ENCODE data around the gene PCCA.

PCCA gene

DNA sequence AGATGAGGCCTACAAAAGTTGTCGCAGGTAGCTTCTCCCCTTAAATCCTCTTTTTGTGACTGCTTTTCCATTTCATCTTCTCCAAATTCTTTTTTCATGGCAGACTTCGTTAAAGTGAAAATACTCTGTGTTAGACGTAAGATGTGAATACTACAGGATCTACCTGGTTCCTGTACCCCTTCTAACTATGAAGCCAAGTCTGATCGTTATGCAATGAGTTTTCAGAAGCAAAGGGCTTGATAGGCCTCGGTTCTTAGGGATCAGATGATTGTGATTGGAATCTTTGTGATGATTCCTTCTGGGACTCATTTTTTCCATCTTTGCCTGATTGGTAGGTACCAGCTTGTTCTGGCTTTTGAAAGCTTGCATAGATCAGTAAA lies 86.9 kb downstream of the PCCA start:
- ChIA-PET CTCF (no interaction called here), POLR2A (no interaction called here)
- DNase-seq (ENCODE audit: extremely low spot score) = no peak
- TF ChIP-seq, protein P1, sequence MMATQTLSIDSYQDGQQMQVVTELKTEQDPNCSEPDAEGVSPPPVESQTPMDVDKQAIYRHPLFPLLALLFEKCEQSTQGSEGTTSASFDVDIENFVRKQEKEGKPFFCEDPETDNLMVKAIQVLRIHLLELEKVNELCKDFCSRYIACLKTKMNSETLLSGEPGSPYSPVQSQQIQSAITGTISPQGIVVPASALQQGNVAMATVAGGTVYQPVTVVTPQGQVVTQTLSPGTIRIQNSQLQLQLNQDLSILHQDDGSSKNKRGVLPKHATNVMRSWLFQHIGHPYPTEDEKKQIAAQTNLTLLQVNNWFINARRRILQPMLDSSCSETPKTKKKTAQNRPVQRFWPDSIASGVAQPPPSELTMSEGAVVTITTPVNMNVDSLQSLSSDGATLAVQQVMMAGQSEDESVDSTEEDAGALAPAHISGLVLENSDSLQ (IDR thresholded peaks at IDR 0.05) = no peak
- TF ChIP-seq FOXA1 (IDR thresholded peaks at IDR 0.05) (no peak), L3MBTL2 (conservative IDR thresholded peaks at IDR 0.05) (no peak), LEF1 (IDR thresholded peaks at IDR 0.05; ENCODE audit: borderline replicate concordance) (no peak), FOXM1 (IDR thresholded peaks at IDR 0.05; ENCODE audit: borderline replicate concordance) (no peak), TARDBP (IDR thresholded peaks at IDR 0.05) (no peak), SP1 (IDR thresholded peaks at IDR 0.05) (no peak), HDGF (IDR thresholded peaks at IDR 0.05; ENCODE audit: borderline replicate concordance) (no peak), NFRKB (IDR thresholded peaks at IDR 0.05) (no peak)

DNA sequence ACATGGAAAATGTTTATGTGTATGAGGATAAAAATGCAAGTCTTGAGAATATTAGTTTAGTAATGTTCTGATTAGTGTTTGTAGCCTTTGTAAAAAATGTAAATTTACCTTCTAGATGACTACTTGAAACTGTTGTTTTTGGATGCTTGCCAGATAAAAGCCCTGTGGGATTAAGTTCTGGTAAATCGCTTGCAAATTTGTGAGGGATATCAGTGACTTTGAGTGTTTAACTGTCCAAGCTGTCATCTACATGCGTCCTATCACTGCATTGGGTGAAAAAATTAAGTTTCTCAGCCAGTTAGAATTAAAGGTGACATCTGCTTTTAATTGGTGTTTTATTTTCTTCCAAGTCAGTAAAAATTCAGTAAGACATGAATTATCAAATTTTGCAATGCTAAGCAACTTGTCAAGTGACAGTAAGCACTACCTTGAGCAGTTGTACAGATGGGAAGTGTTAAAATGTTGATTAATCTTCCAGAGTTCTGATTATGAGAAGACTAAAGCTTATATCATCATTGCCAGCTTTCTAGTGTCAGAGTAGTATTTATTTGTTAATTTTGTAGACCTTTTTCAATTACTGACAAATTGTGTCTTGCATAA lies 88.0 kb downstream of the PCCA start:
- CTCF ChIA-PET = no interaction called here
- TF ChIP-seq, protein P1 (IDR thresholded peaks at IDR 0.05) = peak; percentile 29; the same call in 1 of the 2 replicates
- TF ChIP-seq ELF4 (IDR thresholded peaks at IDR 0.05) (no peak), BHLHE40 (IDR thresholded peaks at IDR 0.05; ENCODE audit: borderline replicate concordance) (no peak)
- peak; percentile 17 for DNase-seq (ENCODE audit: extremely low spot score)
- POLR2A ChIA-PET = no interaction called here

DNA sequence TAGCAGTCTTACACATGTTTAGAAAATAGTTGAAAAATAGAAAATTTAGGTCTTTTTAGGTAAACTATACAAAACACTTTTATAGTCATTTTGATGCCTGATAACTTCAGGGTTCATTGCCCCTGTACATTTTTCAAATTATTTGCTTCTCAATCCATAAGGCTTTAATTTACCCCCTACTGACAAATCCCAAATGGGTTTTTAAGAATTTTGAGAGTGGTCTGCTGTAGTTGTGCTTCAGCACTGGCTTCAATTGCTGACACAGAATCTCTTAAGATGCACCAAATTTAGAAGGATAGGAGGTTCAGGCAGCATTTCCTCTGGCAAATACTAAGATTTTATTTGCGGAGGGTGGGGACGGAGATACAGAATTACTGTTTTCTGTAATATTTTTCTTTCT lies 89.4 kb downstream of the PCCA start:
- TF ChIP-seq, protein P1 (IDR thresholded peaks at IDR 0.05) = no peak
- no peak for TF ChIP-seq ZNF384 (IDR thresholded peaks at IDR 0.05)
- TF ChIP-seq ELF4 (IDR thresholded peaks at IDR 0.05) = no peak
- no peak for TF ChIP-seq BHLHE40 (IDR thresholded peaks at IDR 0.05; ENCODE audit: borderline replicate concordance)
- TF ChIP-seq FOXM1 (IDR thresholded peaks at IDR 0.05; ENCODE audit: borderline replicate concordance) = no peak
- TF ChIP-seq TARDBP (IDR thresholded peaks at IDR 0.05) = no peak
- no peak for TF ChIP-seq HDGF (IDR thresholded peaks at IDR 0.05; ENCODE audit: borderline replicate concordance)
- TF ChIP-seq SUZ12 (IDR thresholded peaks at IDR 0.05) = no peak
- TF ChIP-seq CTBP1 (IDR thresholded peaks at IDR 0.05; ENCODE audit: borderline replicate concordance) = no peak
- no peak for TF ChIP-seq FOXA1 (IDR thresholded peaks at IDR 0.05)
- no peak for TF ChIP-seq SP1 (IDR thresholded peaks at IDR 0.05)
- no peak for TF ChIP-seq L3MBTL2 (conservative IDR thresholded peaks at IDR 0.05)
- no peak for TF ChIP-seq NFRKB (IDR thresholded peaks at IDR 0.05)
- TF ChIP-seq LEF1 (IDR thresholded peaks at IDR 0.05; ENCODE audit: borderline replicate concordance) = no peak
- TF ChIP-seq FOXK2 (IDR thresholded peaks at IDR 0.05) = no peak
- no peak for TF ChIP-seq ARNT (IDR thresholded peaks at IDR 0.05)
- DNase-seq (ENCODE audit: extremely low spot score) = no peak
- ChIA-PET POLR2A (no interaction called here), CTCF (no interaction called here)

DNA sequence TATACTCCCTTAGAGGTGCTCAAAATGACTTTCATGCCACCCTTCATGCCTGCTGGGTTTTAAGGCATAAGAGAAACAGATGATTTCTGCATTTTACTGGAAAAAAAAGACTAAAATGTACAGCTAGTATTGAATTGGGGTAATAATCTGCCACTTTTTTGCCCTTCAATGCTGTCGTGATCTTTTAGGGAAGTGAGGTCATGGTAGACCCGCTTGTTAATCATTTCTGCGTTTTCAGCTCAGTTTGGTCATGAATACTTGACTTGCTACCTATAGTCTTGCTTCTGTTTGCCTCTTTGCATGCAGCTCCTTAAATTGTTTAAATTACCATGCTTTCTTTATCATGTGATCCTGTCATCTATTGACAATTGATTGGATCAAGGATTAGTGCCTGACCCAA lies 90.4 kb downstream of the PCCA start:
- DNase-seq (ENCODE audit: extremely low spot score) = no peak
- ChIA-PET CTCF (no interaction called here), POLR2A (no interaction called here)
- TF ChIP-seq BHLHE40 (IDR thresholded peaks at IDR 0.05; ENCODE audit: borderline replicate concordance) (no peak), SUZ12 (IDR thresholded peaks at IDR 0.05) (no peak), SP1 (IDR thresholded peaks at IDR 0.05) (no peak), ZNF384 (IDR thresholded peaks at IDR 0.05) (no peak), L3MBTL2 (conservative IDR thresholded peaks at IDR 0.05) (no peak), FOXA1 (IDR thresholded peaks at IDR 0.05) (no peak), LEF1 (IDR thresholded peaks at IDR 0.05; ENCODE audit: borderline replicate concordance) (no peak), TARDBP (IDR thresholded peaks at IDR 0.05) (no peak), FOXK2 (IDR thresholded peaks at IDR 0.05) (no peak), HDGF (IDR thresholded peaks at IDR 0.05; ENCODE audit: borderline replicate concordance) (no peak), ELF4 (IDR thresholded peaks at IDR 0.05) (no peak), FOXM1 (IDR thresholded peaks at IDR 0.05; ENCODE audit: borderline replicate concordance) (no peak), CTBP1 (IDR thresholded peaks at IDR 0.05; ENCODE audit: borderline replicate concordance) (no peak)
- TF ChIP-seq, protein P1 (IDR thresholded peaks at IDR 0.05) = no peak

DNA sequence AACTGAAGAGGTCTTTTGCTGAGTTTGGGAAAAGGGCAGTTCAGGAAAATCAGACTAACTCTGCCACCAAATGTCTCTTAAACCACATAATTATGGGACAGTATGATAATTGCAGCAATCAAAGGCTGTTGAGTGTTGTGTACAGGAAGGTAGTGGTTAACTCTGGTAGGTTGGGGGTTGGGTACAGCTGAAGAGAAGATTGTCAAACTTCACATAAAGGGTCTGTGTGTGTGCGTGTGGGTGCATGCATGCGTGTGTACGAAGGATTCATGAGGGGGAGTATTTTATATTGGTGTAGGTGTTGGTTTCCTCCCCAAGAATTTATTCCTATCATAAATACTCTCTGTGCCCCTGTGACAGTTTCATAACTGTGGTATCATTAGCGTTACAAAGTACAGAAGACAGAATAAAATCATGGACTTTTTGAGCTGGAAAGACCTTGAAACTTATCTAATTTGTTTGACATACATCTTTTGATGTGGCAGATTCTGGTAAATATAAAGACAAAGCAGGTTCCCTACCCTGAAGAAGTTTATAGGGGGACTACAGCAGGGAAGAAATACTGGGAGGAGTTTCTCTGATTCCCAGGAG lies 94.1 kb downstream of the PCCA start:
- ChIA-PET POLR2A (no interaction called here), CTCF (no interaction called here)
- TF ChIP-seq HDGF (IDR thresholded peaks at IDR 0.05; ENCODE audit: borderline replicate concordance) (no peak), BHLHE40 (IDR thresholded peaks at IDR 0.05; ENCODE audit: borderline replicate concordance) (no peak), TARDBP (IDR thresholded peaks at IDR 0.05) (no peak), ELF4 (IDR thresholded peaks at IDR 0.05) (no peak), FOXK2 (IDR thresholded peaks at IDR 0.05) (no peak), CTBP1 (IDR thresholded peaks at IDR 0.05; ENCODE audit: borderline replicate concordance) (no peak), FOXM1 (IDR thresholded peaks at IDR 0.05; ENCODE audit: borderline replicate concordance) (no peak), FOXA1 (IDR thresholded peaks at IDR 0.05) (no peak), LEF1 (IDR thresholded peaks at IDR 0.05; ENCODE audit: borderline replicate concordance) (no peak), ZNF384 (IDR thresholded peaks at IDR 0.05) (no peak), L3MBTL2 (conservative IDR thresholded peaks at IDR 0.05) (no peak), SP1 (IDR thresholded peaks at IDR 0.05) (no peak)
- TF ChIP-seq, protein P1 (IDR thresholded peaks at IDR 0.05) = no peak
- DNase-seq (ENCODE audit: extremely low spot score) = no peak
